Right atrium auricular region (tissue), 2 donors: ENCODE results near the gene SRD5A3. TPM values are rescaled to one million over a fixed set of nuclear protein-coding genes. Genes with fewer than 3 reads are reported as not detected.

ENCODE experiments used
- DNase-seq: peaks from one replicate; pipeline ENCODE4 v3.0.0-alpha.2; 2019; ENCODE audit warnings: low spot score
- H3K27ac ChIP-seq, 2 donors: fragments of 200-600 bp; sonication (generic); 1 replicate in 1 of 2; 2 replicates in 1 of 2; pipeline ENCODE4 v1.5.1; 2016 to 2019
- H3K27me3 ChIP-seq, 2 donors: fragments of 200-600 bp; sonication (generic); one replicate each; pipeline versions ENCODE4 v1.5.1 to v1.6.0; 2017 to 2019
- H3K36me3 ChIP-seq: fragments of 200-600 bp; sonication (generic); one replicate; pipeline ENCODE4 v1.5.1; 2016
- H3K4me1 ChIP-seq, 2 donors: fragments of 200-600 bp; sonication (generic); one replicate each; pipeline versions ENCODE4 v1.5.1 to v1.6.0; 2017 to 2019
- H3K4me3 ChIP-seq, 2 donors: fragments of 200-600 bp; sonication (generic); 1 replicate in 1 of 2; 2 replicates in 1 of 2; pipeline ENCODE4 v1.5.1; 2017 to 2019; ENCODE audit warnings: mild to moderate bottlenecking in 1 of 2, moderate library complexity in 1 of 2
- H3K9me3 ChIP-seq, 2 donors: fragments of 200-600 bp; sonication (generic); one replicate each; pipeline ENCODE4 v1.5.1; 2019
- CTCF ChIP-seq, 2 donors: fragments of 200-600 bp; sonication (generic); IDR thresholded peaks; one replicate each; pipeline ENCODE4 v1.5.1; 2019; ENCODE audit warnings: antibody characterized with exemption in 2 of 2
- total RNA-seq, 2 donors: library from RNA; depleted of rRNA; stranded (reverse); fragments of >200 nt; gene quantifications; one replicate each; pipeline ENCODE4 v1.1.0, GENCODE V29; 2016

SRD5A3 gene
- total RNA-seq, 2 donors from 2014 or later, result 6.0 to 8.3 TPM

GRCh38 chr4:55323375-55323774 is 22.7 kb upstream of the SRD5A3 start:
- Histone ChIP-seq H3K4me3 (no peak overlapping the region), H3K36me3 (no peaks in the 10 kb centered on the region), H3K4me1 (no peaks in the 10 kb centered on the region), H3K9me3 (no peaks in the 10 kb centered on the region), H3K27ac (no peak overlapping the region), H3K27me3 (no peaks in the 10 kb centered on the region)
- no peak for DNase-seq
- TF ChIP-seq CTCF (IDR thresholded peaks at IDR 0.05), result no peak

GRCh38 chr4:55326629-55327028 is 19.4 kb upstream of the SRD5A3 start:
- Histone ChIP-seq H3K9me3 (peaks cover 0 to 7% of the 10 kb centered on the region in 2 donors), H3K27ac (no peak overlapping the region), H3K4me3 (no peak overlapping the region), H3K27me3 (no peaks in the 10 kb centered on the region), H3K36me3 (no peaks in the 10 kb centered on the region), H3K4me1 (no peaks in the 10 kb centered on the region)
- no peak for TF ChIP-seq CTCF (IDR thresholded peaks at IDR 0.05)
- DNase-seq, result no peak

GRCh38 chr4:55329012-55329411 is 17.0 kb upstream of the SRD5A3 start:
- no peaks in the 10 kb centered on the region for H3K4me1 ChIP-seq
- no peak overlapping the region for H3K27ac ChIP-seq
- no peaks in the 10 kb centered on the region for H3K27me3 ChIP-seq
- TF ChIP-seq CTCF (IDR thresholded peaks at IDR 0.05), result no peak
- no peak overlapping the region for H3K4me3 ChIP-seq
- peaks cover 0 to 7% of the 10 kb centered on the region in 2 donors for H3K9me3 ChIP-seq
- H3K36me3 ChIP-seq, result no peaks in the 10 kb centered on the region
- DNase-seq, result no peak

GRCh38 chr4:55330241-55330640 is 15.8 kb upstream of the SRD5A3 start:
- TF ChIP-seq CTCF (IDR thresholded peaks at IDR 0.05), result no peak
- Histone ChIP-seq H3K27ac (no peak overlapping the region), H3K36me3 (no peaks in the 10 kb centered on the region), H3K27me3 (no peaks in the 10 kb centered on the region), H3K4me3 (no peak overlapping the region), H3K9me3 (peaks cover 0 to 7% of the 10 kb centered on the region in 2 donors), H3K4me1 (no peaks in the 10 kb centered on the region)
- DNase-seq, result no peak

GRCh38 chr4:55336138-55337034 is 9.7 kb upstream of the SRD5A3 start:
- H3K4me1 ChIP-seq, result no peaks in the 10 kb centered on the region
- no peaks in the 10 kb centered on the region for H3K9me3 ChIP-seq
- no peak for DNase-seq
- no peak for TF ChIP-seq CTCF (IDR thresholded peaks at IDR 0.05)
- no peaks in the 10 kb centered on the region for H3K27me3 ChIP-seq
- no peak overlapping the region for H3K27ac ChIP-seq
- no peak overlapping the region for H3K4me3 ChIP-seq
- no peaks in the 10 kb centered on the region for H3K36me3 ChIP-seq
